Omental fat pad (tissue), 4 donors: Measurements from ENCODE around the gene KCTD16. TPM values are rescaled to one million over a fixed set of nuclear protein-coding genes. Genes with fewer than 3 reads are reported as not detected.

Experiments
- ATAC-seq: fragments of 150-250 bp; one replicate; pipeline ENCODE4 v1.9.1; 2016; ENCODE audit warnings: mild to moderate bottlenecking, moderate library complexity; ENCODE audit not compliant: low FRiP score
- DNase-seq: peaks from one replicate; pipeline ENCODE4 v3.0.0-alpha.2; 2019; ENCODE audit warnings: low spot score
- CTCF ChIP-seq, 3 donors: fragments of 450-650 bp; IDR thresholded peaks; one replicate each; pipeline ENCODE4 v1.5.1; 2016 to 2017; ENCODE audit warnings: antibody characterized with exemption in 3 of 3, mild to moderate bottlenecking in 3 of 3, moderate library complexity in 2 of 3
- total RNA-seq, 4 donors: library from RNA; depleted of rRNA; stranded (reverse); fragments of >200 nt; gene quantifications; one replicate each; pipeline ENCODE4 v1.1.0, GENCODE V29; 2016

KCTD16 gene
- total RNA-seq, 4 donors from 2014 or later, result 0.09 to 0.19 (median 0.16) TPM; not detected in 1

DNA sequence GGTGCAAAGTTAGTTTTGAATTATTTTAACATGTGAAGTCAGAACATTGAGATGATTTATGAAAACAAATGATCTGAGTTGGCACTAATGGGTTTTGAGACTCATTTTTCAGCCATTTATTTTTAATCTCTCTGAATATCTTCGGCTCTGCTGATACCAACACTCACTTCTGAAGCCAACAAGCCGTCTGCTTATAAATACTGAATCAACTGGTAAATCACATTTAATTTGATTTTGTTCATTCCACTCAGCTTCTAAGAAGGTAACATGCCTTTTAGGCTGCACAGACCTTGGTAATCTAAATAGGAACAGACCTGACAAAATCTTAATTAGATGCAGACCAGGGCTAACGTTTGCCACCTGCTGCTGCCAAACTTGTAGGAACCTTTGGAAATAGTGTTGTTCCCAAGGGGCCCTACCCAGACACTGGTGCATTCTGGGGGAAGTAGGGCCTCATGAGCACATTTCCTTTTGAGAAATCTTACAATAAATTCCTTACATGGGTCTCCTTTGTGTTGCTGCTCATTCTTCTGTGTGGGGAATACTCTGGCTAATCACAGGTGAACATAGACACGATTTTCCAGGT is 182.2 kb downstream of the KCTD16 start:
- DNase-seq, result no peak
- ATAC-seq, result no peak
- no peak for TF ChIP-seq CTCF (IDR thresholded peaks at IDR 0.05)

DNA sequence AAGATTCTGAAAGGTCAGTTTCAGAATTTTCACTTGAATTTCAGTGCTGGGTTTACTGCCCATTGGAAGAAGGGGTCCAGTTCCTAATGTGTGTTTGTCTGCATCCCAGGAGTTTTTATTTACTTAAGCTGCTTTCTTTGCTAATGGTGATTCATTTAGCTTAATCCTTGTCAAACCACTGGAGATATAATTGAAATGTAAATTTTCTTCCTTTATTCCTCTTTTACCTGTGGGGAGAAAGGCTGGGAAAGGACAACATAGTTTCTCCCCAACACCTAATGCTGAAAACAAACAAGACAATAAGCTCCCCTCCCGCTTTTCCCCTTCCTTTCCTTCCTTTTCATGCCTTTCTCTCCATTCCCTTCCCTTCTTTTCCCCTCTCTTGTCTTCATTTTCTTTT is 185.8 kb downstream of the KCTD16 start:
- no peak for TF ChIP-seq CTCF (IDR thresholded peaks at IDR 0.05)
- DNase-seq, result no peak
- no peak for ATAC-seq

GRCh38 chr5:144361406-144361805 is 190.7 kb downstream of the KCTD16 start:
- no peak for TF ChIP-seq CTCF (IDR thresholded peaks at IDR 0.05)
- ATAC-seq (no peak), DNase-seq (no peak)

DNA sequence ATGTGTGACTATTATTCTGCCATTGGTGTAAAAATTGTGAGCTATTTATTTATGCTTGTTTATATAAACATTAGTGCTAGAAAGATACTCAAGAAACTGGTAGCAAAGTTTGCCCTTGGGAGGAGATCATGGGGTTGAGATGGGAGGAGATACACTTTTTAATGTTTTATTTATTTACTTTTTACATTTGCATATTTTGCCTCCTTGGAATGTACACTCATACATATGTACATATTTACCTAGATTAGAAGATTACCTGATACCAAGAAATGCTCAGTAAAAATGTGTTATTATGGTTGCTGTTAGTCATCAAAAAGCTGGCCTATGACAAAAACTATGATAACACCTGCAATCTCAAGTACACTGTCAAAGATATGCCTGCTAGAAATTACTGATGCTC is 195.2 kb downstream of the KCTD16 start:
- no peak for TF ChIP-seq CTCF (IDR thresholded peaks at IDR 0.05)

DNA sequence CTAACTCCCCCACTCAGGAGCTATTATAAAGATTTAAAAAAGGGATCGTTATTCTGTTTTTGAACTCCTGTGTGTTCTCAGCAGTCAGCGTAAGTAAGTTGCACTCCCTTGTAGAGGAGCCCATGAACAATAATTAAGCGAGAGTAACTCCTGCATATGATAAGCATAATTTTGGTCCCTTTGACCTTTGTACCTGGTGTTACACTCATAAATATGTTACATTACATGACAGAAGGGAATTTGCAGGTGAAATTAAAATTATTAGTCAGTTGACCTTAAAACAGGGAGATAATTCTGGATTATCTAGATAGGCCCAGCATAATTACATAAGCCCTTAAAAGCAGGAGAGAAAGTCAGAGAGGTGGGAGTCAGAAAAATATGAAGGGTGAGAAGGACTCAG is 197.3 kb downstream of the KCTD16 start:
- no peak for ATAC-seq
- no peak for TF ChIP-seq CTCF (IDR thresholded peaks at IDR 0.05)
- DNase-seq, result no peak

More for the DNA sequence above, 195.2 kb downstream of the KCTD16 start:
- DNase-seq (no peak), ATAC-seq (no peak)

GRCh38 chr5:144368556-144368955 is 197.9 kb downstream of the KCTD16 start:
- ATAC-seq, result no peak
- DNase-seq, result no peak
- no peak for TF ChIP-seq CTCF (IDR thresholded peaks at IDR 0.05)

GRCh38 chr5:144369006-144369405 is 198.3 kb downstream of the KCTD16 start:
- DNase-seq (no peak), ATAC-seq (no peak)
- no peak for TF ChIP-seq CTCF (IDR thresholded peaks at IDR 0.05)
